ENCODE data around the gene PPARG. TPM values are rescaled to one million over a fixed set of nuclear protein-coding genes. Genes with fewer than 3 reads are reported as not detected.
A peak's percentile ranks its signal among the peaks of the same experiment; 100 is the strongest.

The PPARG gene
- total and polyA plus RNA-seq, 10 donors = 5.5 to 28.0 (median 19.4) TPM

GRCh38 chr3:12392101-12392878 lies 103.4 kb downstream of the PPARG start:
- intact Hi-C loops (cut with DNase I; ENCODE audit: low total_unique reads) = no loop called here
- no peak overlapping the region for H3K4me3 ChIP-seq
- 91 to 95% (median 93%) methylated on average over 8 of the region's 8 CpGs for WGBS, 5 donors
- H3K4me1 ChIP-seq = peaks cover 0 to 27% (median 16%) of the 10 kb centered on the region in 6 donors
- H3K9me3 ChIP-seq = no peaks in the 10 kb centered on the region
- TF ChIP-seq POLR2A (IDR thresholded peaks at IDR 0.05) (no peak), POLR2AphosphoS5 (IDR thresholded peaks at IDR 0.05) (no peak), CTCF (IDR thresholded peaks at IDR 0.05 in 8 of 11, conservative IDR thresholded peaks at IDR 0.05 in 3 of 11) (no peak)
- H3K36me3 ChIP-seq = no peaks in the 10 kb centered on the region
- H3K27me3 ChIP-seq (replicated peaks in 1 of 7) = no peaks in the 10 kb centered on the region
- no peak for DNase-seq
- no peak overlapping the region for H3K27ac ChIP-seq

- H3K4me3 ChIP-seq = no peak overlapping the region
- H3K27ac ChIP-seq = peak overlapping the region in 2 of 8 donors; percentile 3 to 24
- no peaks in the 10 kb centered on the region for H3K9me3 ChIP-seq
- no peaks in the 10 kb centered on the region for H3K27me3 ChIP-seq (replicated peaks in 1 of 7)
- intact Hi-C loops (cut with DNase I; ENCODE audit: low total_unique reads) = no loop called here
- WGBS, 5 donors = 31 to 76% (median 65%) methylated on average over 1 of the region's 1 CpG
- DNase-seq = no peak
- no peak for TF ChIP-seq CTCF (IDR thresholded peaks at IDR 0.05 in 8 of 11, conservative IDR thresholded peaks at IDR 0.05 in 3 of 11)
- TF ChIP-seq POLR2AphosphoS5 (IDR thresholded peaks at IDR 0.05) = no peak
- TF ChIP-seq POLR2A (IDR thresholded peaks at IDR 0.05) = no peak
- peaks cover 0 to 32% (median 16%) of the 10 kb centered on the region in 6 donors for H3K4me1 ChIP-seq
- no peaks in the 10 kb centered on the region for H3K36me3 ChIP-seq
Observed at GRCh38 chr3:12393894-12394293, 105.0 kb downstream of the PPARG start.

GRCh38 chr3:12394569-12395271 lies 105.8 kb downstream of the PPARG start:
- DNase-seq = no peak
- WGBS, 5 donors = 73 to 86% (median 84%) methylated on average over 4 of the region's 4 CpGs
- peak overlapping the region in 4 of 8 donors; percentile 3 to 48 (median 27) for H3K27ac ChIP-seq
- peaks cover 0 to 40% (median 17%) of the 10 kb centered on the region in 6 donors for H3K4me1 ChIP-seq
- H3K36me3 ChIP-seq = no peaks in the 10 kb centered on the region
- no peaks in the 10 kb centered on the region for H3K27me3 ChIP-seq (replicated peaks in 1 of 7)
- intact Hi-C loops (cut with DNase I; ENCODE audit: low total_unique reads) = no loop called here
- H3K9me3 ChIP-seq = no peaks in the 10 kb centered on the region
- peak overlapping the region in 1 of 8 donors; percentile 32 for H3K4me3 ChIP-seq
- no peak for TF ChIP-seq POLR2AphosphoS5 (IDR thresholded peaks at IDR 0.05)
- TF ChIP-seq CTCF (IDR thresholded peaks at IDR 0.05 in 8 of 11, conservative IDR thresholded peaks at IDR 0.05 in 3 of 11) = no peak
- TF ChIP-seq POLR2A (IDR thresholded peaks at IDR 0.05) = no peak

Data from spleen (tissue), 11 donors.